HG03342 (cell line): ENCODE results near the gene SMIM1.

Experiments used
- ATAC-seq: cut with Tn5 transposase; IDR thresholded peaks from one replicate; pipeline ENCODE4 v1.9.1; 2021; ENCODE audit warnings: mild to moderate bottlenecking, moderate library complexity; ENCODE audit not compliant: unreplicated experiment

The SMIM1 gene

DNA sequence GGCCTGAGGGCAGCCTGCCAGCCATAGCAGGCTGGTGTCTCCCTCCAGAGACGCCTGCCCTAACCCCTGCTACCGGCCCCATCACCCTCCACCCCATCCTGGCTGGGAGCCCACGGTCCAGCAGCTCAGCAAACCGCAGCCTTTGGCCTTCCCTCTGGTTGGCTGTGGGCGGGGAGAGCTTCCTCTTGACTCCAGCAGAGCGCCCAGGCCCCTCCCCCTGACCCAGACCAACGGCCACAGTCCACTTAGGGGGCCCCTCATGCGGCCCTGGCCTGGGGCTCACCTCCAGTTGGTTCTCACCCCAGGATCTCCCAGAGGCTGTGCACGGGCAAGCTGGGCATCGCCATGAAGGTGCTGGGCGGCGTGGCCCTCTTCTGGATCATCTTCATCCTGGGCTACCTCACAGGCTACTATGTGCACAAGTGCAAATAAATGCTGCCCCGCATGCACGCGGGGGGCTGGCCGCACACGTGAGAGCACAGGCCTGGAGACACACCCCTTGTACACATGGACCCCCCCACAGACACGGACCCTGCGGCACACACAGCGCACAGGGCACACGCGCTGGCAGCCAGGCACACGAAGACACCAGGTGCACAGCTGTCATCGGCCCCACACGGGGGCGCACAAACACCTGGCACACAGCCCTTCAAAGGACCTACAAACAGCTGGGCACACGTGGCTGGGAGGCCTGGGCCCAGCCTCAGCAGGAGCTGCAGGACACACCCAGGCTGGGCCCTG is 3.1 kb downstream of the SMIM1 start:
- ATAC-seq: no peak

DNA sequence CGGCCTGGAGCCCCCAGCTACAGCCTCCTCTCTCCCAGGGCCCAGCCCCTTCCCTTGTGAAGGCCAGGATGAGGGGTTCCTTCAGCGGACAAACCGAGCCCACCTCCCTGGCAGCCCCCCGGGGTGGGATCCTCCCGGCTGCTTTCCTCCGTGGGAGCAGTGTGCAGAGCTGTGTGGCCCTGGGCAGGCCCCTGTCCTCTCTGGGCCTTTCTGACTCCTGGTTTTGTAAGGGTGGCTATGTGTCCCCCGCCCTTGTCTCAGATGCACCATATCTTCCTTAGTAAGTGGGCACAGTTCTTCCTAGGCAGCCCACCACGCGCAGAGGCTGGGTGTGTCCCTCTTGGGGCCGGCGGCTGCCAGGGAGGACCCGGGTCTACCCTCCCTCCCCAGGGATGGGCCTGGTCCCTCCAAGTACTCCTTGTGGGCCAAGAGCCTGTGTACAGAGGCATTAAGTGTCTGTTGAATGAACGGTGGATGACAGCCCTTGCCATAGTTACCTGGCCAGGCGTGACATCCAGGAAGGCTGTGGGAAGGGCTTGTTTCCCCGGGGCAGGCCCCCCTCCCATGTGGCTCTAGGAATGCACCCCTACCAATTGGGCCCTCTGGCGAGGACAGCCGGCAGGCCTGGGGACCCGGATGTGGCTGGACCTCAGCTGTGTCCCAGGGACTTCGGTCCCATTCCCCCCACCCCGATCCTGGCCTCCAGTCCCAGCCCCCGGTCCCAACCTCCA is 3.8 kb downstream of the SMIM1 start:
- ATAC-seq: no peak

DNA sequence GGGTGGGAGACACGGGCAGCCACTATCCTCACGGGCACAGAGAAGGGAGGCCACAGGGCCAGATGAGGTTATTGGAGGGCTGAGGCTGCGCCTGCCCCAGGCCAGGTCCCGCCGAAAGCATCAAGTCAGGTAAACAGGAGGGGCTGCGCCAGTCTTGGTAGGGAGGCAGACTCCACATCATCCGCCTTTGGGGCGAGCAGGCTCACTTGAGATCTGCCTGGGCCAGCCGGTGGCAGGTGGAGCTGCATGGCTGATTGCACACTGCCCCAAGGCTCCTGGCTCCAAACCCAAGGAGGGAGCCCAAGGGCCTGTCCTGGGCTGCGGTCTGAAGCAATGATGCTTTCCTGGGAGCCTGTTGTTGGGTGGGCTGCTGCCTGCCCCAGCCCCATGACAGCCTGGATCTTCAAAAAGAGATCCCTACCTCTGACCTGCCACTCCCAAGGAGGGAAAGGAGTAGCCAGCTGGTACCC is 4.6 kb downstream of the SMIM1 start:
- ATAC-seq: no peak

DNA sequence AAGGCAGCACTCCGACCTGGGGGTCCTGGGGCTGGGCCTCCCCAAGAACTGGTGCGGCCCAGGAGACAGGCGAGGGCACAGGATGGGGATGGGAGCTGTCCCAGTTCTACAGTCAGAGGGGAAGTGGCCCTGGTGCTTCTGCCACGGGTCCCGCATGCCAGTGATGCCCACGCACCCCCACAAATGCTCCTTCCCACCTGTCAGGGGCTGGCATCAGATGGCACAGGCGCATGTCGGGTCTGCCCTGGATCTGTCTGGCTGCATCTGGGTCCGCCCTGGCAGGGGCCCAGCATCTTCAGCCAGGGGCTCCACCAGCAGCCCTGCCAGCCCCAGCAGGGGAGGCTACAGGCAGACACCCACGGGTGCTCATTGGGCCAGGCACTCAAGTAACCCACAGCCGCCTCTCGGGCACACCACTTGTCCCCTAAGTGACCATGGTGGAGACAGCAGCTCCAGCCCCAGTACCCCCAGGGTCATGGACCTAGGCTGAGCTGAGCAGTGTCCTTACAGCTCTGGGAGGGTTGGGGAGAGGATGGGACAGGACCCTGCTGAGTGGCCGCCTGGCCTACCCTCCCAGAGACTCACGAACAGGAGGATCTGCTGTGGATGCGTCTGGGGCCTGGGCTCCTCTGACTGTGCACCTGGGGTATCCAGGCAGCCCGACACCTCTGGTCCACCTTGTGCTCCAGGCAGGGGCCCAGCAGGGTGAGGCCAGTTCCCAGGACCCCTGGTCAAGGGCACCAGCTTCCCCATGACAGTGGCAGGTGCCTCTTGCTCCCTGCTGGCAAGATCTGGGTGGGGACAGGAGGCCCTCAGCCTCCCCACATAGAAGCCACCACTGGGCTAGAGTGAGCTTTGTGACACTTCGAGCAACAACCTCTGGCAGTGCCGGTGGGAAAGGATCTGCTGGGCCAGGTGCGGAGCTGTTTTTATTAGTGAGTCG is 5.4 kb downstream of the SMIM1 start:
- ATAC-seq: no peak

DNA sequence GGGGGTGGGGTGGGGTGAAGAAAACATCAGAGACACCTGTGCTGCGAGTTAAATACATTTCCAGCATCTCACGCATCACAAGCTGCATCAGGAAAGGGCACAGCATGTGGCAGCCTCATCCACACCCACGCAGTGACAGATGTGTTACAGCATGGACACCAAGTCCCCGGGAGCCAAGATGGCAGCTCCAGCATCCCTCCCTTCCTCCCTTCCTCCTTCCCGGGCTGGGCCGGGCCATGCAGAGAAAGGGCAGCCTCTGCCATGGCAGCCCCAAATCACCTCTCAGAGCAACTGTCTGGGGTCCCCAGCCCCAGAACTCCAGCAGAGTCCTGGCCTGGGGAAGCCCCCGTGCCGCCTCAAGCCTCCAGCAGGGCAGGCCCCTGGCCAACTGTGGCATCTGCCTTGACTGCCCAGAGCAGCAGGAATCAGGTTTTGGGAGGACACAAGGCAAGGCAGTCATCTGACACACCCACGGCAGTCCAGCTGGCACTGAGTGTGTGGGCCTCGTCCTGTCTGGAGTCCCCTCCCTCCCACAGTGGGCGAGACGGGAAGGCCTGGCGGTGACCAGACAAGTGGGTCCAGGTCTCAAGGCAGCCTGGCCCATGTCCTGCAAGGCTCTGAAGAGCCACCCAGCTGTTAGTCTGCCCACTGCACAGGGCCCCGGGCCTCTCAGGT is 6.2 kb downstream of the SMIM1 start:
- ATAC-seq: no peak

DNA sequence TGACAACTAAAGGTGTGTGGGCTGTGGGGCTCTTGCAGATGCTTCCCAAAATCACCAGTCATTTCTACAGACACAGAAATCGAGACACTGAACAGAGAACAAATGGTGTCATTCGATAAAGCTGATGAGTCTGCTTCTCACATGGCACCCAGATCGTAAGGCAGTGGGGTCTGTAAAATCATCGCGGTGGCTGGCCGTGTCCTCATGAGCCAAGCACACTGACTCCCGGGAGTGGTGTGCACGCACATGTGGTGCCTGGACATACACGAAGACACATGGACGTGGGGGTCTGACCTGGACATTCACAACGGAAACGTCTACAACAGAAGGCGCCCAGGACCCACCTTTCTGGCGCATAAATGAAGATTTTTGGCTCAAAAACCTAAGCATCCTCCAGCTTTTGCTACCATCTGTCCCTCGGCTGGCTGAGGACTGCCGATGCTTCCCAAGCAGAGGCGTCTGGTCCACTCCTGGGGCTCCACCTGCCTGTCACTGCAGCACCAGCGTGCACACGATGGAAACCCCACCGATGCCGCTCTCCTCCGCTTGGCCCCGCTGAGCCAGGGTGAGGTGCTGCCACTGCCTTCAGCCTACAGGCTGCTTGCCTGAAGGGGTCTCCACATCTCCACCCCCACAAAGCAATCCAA is 6.8 kb downstream of the SMIM1 start:
- no peak for ATAC-seq

DNA sequence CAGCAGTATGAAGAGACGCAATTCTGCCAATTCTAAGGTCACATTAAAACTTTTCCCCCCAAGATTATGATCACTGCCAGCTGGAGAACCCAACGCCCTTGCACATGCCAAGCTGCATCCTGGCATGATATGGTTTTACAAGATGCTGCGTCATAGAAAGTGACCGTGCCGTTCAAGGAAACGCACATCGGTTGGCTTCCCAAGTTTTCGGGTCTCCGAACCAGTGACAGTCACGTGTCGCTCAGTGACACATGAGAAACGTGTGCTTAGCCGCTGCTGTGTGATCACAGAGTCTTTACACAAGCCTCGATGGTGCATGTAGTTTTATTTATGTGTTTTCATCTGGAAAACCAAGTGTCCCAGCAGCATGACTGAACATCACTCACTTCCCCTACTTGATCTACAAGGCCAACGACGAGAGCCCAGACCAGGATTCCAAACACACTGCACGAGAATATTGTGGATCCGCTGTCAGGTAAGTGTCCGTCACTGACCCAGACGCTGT is 7.4 kb downstream of the SMIM1 start:
- ATAC-seq: no peak

DNA sequence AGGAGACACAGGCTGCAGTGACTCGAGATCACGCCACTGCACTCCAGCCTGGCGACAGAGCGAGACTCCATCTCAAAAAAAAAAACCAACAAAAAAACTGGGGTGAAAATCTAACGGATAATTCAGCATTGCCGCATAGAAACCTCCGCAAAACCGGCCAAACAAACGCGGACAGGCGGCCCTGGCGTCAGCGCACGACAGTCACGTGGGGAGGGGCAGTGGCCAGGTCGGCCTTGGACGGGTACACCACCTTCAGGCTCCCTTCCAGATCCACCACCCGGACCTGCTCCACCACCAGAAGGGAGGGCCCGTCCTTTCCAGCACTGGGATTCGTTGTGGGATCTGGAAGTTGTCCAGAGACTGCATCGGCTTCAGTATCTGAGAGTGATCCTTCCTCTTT is 8.4 kb downstream of the SMIM1 start:
- no peak for ATAC-seq

DNA sequence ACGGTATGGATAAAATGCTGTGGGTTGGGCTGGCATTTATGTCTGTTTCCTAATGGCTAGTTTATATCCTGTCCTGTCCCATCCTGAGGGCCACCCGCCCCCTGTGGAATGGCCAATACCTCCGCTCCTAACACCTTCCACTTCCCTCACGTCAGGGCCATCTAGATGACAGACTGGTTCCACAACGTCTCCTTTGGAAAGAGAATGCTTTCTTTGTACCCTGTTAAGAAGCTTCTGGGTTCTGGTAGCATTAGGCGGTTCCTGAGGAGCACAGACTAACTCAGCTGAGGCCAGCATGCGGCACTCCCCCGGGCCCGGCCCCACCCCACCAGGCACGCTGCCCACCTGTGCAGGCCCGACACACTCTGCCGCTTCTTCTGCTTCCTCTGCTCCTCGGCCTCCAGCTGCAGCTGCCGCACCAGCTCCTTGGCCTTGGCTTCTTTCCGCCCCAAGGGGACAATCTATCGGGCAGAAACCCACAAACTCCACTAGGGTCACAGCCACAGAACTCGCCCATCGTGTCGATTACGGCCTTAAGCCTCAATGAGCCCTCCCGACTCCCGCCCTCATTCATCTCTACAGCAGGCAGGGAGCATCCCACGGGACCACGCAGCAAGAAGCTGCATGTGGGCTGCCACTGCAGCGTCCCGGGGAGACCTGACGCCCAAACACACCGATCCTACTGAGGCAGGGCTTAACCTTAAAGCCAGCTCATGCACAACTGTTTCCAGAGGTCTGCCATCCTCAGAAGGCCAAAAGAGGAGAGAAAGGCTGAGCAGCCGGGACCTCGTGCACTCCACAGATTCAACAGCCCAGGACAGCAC is 11.3 kb downstream of the SMIM1 start:
- no peak for ATAC-seq

DNA sequence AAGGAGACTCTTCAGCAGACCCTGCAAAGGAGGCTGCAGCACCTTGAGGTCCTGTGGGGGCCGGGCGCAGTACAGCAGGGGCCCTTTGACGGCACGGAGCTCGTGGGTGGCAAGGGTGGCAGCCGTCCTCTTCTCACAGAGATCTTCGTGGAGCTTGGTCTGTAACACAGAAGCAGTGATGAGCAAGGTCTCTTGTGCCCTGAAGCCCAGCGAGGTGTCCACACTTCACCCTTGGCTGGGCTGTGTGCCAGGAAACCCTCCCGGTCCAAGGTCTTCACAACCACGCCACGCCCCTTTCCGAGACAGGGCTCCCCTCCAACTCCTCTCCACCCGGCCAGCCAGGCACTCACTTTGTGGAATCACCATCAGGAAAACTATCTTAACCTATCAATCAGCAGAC is 12.5 kb downstream of the SMIM1 start:
- ATAC-seq: no peak

DNA sequence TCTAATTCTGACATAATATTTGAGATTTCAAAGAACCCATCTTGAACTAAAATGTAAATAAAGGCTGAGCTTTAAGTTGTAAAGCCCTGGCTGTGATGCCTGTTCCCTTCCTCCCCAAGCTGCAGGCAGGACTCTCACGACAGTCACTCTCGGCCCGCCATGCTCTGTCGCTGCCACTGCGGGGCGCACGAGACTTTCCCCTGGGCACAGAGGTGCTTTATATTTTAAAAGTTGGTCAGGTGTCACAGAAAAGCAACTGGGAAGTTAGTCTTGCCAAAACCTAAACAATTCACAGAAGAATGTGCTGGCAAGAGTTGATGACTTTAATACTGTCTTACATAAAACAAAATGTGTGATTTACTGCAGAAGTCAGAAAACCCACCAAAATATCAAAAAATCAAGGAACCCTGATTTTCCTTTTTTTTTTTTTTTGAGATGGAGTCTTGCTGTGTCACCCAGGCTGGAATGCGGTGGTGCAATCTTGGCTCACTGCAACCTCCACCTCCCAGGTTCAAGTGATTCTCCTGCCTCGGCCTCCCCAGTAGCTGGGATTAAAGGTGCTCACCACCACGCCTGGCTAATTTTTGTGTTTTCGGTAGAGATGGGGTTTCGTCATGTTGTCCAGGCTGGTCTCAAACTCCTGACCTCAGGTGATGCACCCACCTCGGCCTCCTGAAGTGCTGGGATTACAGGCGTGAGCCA is 13.1 kb downstream of the SMIM1 start:
- no peak for ATAC-seq

DNA sequence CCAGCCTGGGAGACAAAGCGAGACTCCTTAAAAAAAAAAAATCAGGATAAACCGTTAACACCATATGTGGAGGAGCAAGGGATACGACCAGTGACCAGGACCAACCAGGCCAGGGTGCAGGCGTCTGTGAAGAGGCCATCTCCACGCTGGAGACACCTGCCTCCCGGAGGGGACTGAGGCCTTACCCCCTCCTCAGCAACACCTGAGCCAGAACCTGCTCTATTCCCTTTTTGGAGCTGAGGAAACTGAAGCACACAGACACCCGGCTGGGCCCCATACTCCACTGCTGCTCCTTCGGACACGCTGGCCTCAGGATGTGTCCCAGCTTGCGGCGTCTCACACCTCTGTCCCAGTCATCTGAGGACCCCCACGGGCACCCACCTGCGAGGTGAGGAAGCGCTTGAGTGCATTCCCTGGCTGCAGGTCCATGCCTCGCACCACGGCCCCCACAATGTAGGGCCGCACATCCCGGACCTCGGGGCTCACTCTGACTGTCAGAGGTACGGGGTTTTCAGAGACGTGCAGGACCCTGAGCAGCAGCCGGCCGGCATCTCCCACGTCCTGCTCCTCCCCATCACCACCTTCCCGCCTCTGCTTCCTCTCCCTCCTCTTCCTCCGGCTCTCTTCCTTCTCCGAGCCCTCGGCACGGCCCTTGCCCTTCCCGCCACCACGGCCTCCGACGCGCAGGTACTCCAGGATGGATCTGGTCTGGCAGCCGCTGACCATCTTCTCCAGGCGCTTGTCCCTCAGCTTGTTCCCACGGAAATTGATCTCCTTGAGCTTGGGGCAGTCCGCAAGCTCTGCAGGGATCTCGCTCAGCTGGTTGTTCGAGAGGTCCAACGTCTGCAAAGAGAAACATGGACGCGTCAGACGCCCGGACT is 14.2 kb downstream of the SMIM1 start:
- ATAC-seq: no peak

DNA sequence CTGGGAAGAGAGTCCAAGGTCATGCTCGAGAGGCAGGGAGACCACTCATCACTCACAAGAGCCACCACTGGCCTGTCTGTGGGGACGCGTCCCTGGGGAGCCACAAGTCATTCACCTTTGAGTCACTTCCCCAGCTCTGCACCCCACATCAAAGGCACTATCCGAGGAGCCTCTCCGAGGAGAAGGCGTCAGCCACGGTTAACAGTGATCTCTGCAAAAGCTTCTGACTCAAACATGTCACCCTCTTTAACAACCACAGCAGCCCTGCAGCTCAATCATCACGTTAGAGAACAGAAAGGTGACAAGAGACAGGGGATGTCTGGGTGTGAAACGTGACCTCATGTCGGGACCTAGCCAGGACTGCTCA is 14.8 kb downstream of the SMIM1 start:
- ATAC-seq: no peak

DNA sequence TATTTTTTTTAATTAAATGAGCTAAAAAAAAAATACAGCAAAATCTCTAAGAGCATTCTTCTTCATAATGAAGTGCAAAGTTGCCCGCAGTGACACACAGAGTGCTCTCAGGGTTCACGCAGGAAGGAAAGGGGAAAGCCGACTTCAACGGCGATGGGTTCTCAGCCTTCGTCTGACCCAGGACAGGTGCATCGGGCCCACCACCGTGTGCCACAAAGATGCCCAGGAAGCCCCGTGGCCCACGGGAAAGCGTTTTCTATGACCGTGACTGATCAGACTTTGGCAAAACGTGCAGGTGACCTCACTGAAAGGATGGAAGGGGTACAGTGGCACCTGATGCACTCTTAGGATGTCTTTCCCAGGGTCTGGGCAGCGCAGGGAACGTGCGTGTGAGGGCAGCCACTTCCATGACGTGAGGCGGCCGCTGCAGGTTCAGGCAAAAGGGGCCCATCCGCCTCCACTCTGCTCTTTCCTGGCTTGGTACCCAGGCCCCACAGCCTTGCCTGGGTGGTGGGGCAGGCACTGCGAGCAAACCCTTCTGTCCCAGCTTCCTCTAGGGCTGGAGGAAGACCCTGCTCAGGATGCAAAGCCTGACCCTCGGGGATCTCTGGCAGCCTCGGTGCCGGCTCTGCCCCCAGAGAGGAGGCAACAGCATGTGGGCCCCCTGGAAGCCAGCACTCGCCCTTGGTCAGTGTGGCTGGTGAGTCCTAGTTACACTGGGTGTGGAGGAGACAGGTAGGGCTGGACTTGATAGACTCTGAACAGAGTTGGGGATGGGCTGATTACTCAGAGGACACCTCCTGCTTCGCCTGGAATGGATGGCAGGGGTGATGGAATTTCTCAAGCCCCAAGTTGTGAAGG is 15.4 kb downstream of the SMIM1 start:
- ATAC-seq: no peak

DNA sequence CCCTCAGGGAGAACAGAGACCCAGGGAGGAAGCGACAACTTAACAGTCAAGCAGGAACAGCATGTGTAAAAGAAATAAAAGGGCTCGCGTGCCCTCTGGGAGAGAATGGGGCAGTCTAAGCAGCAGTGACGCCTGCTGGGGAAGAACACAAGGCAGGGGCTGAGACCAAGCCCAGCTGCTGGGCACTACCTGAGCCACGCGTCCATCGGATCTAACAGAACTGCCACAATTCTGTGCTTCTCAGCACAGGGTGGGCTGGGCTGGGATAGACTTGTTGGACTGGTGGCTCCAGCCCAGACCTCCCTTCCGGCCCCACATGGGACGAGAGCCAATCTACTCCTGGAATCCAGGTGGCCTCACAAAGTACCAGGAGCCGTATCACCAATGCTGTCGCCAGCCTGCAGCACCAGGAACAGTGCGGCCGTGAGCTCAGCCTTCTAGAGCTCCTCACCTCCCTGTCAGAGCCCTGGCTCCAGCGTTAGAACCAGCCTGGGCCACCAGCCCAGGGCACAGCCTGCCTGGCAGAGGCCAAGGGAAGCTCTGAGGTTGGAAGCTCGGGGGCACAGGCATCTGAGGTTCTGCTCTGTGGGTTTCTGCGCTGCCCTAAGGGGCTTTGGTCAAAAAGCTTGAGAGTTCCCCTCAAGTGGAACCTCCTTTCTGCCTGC is 16.3 kb downstream of the SMIM1 start:
- ATAC-seq: no peak
